Neuron (in vitro differentiated cells): Measurements from ENCODE around the gene SH3RF2.

Experiments
- H2AFZ ChIP-seq: one replicate; pipeline ENCODE4 v1.6.1; 2013; ENCODE audit warnings: low read depth, mild to moderate bottlenecking, inconsistent platforms, low read length, moderate library complexity
- H3K27me3 ChIP-seq: one replicate; pipeline ENCODE4 v1.6.1; 2013; ENCODE audit warnings: low read length; ENCODE audit not compliant: insufficient read depth
- H3K36me3 ChIP-seq: one replicate; pipeline ENCODE4 v1.6.1; 2013; ENCODE audit warnings: low read length; ENCODE audit not compliant: insufficient read depth
- H3K4me1 ChIP-seq: one replicate; pipeline ENCODE4 v1.6.1; 2013; ENCODE audit warnings: low read length; ENCODE audit not compliant: insufficient read depth
- H3K4me3 ChIP-seq: 2 replicates; pipeline ENCODE4 v1.5.1; 2013; ENCODE audit warnings: mild to moderate bottlenecking, low read length, moderate library complexity
- H3K9me3 ChIP-seq: one replicate; pipeline ENCODE4 v1.6.1; 2013; ENCODE audit warnings: low read length

SH3RF2 gene

GRCh38 chr5:146060221-146060585 is 123.8 kb downstream of the SH3RF2 start:
- Histone ChIP-seq H3K9me3 (no peaks in the 10 kb centered on the region), H2AFZ (no peak overlapping the region), H3K27me3 (peaks cover 2% of the 10 kb centered on the region), H3K36me3 (no peaks in the 10 kb centered on the region), H3K4me3 (no peak overlapping the region), H3K4me1 (no peaks in the 10 kb centered on the region)

GRCh38 chr5:146066968-146067367 is 130.6 kb downstream of the SH3RF2 start:
- no peak overlapping the region for H3K4me3 ChIP-seq
- H3K4me1 ChIP-seq: no peaks in the 10 kb centered on the region
- no peak overlapping the region for H2AFZ ChIP-seq
- H3K27me3 ChIP-seq: peaks cover 2% of the 10 kb centered on the region
- no peaks in the 10 kb centered on the region for H3K36me3 ChIP-seq
- H3K9me3 ChIP-seq: no peaks in the 10 kb centered on the region

GRCh38 chr5:146068206-146068605 is 131.8 kb downstream of the SH3RF2 start:
- Histone ChIP-seq H2AFZ (no peak overlapping the region), H3K4me1 (no peaks in the 10 kb centered on the region), H3K9me3 (no peaks in the 10 kb centered on the region), H3K36me3 (no peaks in the 10 kb centered on the region), H3K27me3 (peaks cover 2% of the 10 kb centered on the region), H3K4me3 (no peak overlapping the region)

- no peaks in the 10 kb centered on the region for H3K4me1 ChIP-seq
- no peak overlapping the region for H3K4me3 ChIP-seq
- no peaks in the 10 kb centered on the region for H3K36me3 ChIP-seq
- H2AFZ ChIP-seq: no peak overlapping the region
- H3K27me3 ChIP-seq: no peaks in the 10 kb centered on the region
- H3K9me3 ChIP-seq: no peaks in the 10 kb centered on the region
Observed at GRCh38 chr5:146068977-146069779, 132.8 kb downstream of the SH3RF2 start.

GRCh38 chr5:146069780-146070099 is 133.4 kb downstream of the SH3RF2 start:
- H3K4me3 ChIP-seq: no peak overlapping the region
- H2AFZ ChIP-seq: no peak overlapping the region
- no peaks in the 10 kb centered on the region for H3K36me3 ChIP-seq
- H3K4me1 ChIP-seq: no peaks in the 10 kb centered on the region
- H3K27me3 ChIP-seq: no peaks in the 10 kb centered on the region
- no peaks in the 10 kb centered on the region for H3K9me3 ChIP-seq

GRCh38 chr5:146070746-146071145 is 134.4 kb downstream of the SH3RF2 start:
- Histone ChIP-seq H2AFZ (no peak overlapping the region), H3K4me3 (no peak overlapping the region), H3K27me3 (no peaks in the 10 kb centered on the region), H3K4me1 (no peaks in the 10 kb centered on the region), H3K9me3 (no peaks in the 10 kb centered on the region), H3K36me3 (no peaks in the 10 kb centered on the region)

GRCh38 chr5:146071171-146071570 is 134.8 kb downstream of the SH3RF2 start:
- Histone ChIP-seq H3K4me1 (no peaks in the 10 kb centered on the region), H3K4me3 (no peak overlapping the region)

GRCh38 chr5:146072595-146072994 is 136.2 kb downstream of the SH3RF2 start:
- no peaks in the 10 kb centered on the region for H3K27me3 ChIP-seq
- H3K9me3 ChIP-seq: no peaks in the 10 kb centered on the region
- H3K4me3 ChIP-seq: no peak overlapping the region
- H3K4me1 ChIP-seq: no peaks in the 10 kb centered on the region
- no peaks in the 10 kb centered on the region for H3K36me3 ChIP-seq
- no peak overlapping the region for H2AFZ ChIP-seq

More at GRCh38 chr5:146071171-146071570, 134.8 kb downstream of the SH3RF2 start:
- Histone ChIP-seq H3K36me3 (no peaks in the 10 kb centered on the region), H3K27me3 (no peaks in the 10 kb centered on the region), H3K9me3 (no peaks in the 10 kb centered on the region), H2AFZ (no peak overlapping the region)

GRCh38 chr5:146073239-146073900 is 137.0 kb downstream of the SH3RF2 start:
- Histone ChIP-seq H3K27me3 (no peaks in the 10 kb centered on the region), H3K4me3 (no peak overlapping the region), H3K4me1 (no peaks in the 10 kb centered on the region), H3K36me3 (no peaks in the 10 kb centered on the region), H3K9me3 (no peaks in the 10 kb centered on the region), H2AFZ (no peak overlapping the region)

- no peak overlapping the region for H2AFZ ChIP-seq
- no peaks in the 10 kb centered on the region for H3K4me1 ChIP-seq
- no peak overlapping the region for H3K4me3 ChIP-seq
- H3K27me3 ChIP-seq: no peaks in the 10 kb centered on the region
- no peaks in the 10 kb centered on the region for H3K36me3 ChIP-seq
- no peaks in the 10 kb centered on the region for H3K9me3 ChIP-seq
Observed at GRCh38 chr5:146076028-146076427, 139.7 kb downstream of the SH3RF2 start.

- Histone ChIP-seq H2AFZ (no peak overlapping the region), H3K9me3 (no peaks in the 10 kb centered on the region), H3K4me3 (no peak overlapping the region), H3K4me1 (no peaks in the 10 kb centered on the region), H3K36me3 (no peaks in the 10 kb centered on the region), H3K27me3 (no peaks in the 10 kb centered on the region)
Observed at GRCh38 chr5:146076455-146076854, 140.1 kb downstream of the SH3RF2 start.

GRCh38 chr5:146078566-146078965 is 142.2 kb downstream of the SH3RF2 start:
- H3K36me3 ChIP-seq: no peaks in the 10 kb centered on the region
- no peaks in the 10 kb centered on the region for H3K9me3 ChIP-seq
- H2AFZ ChIP-seq: no peak overlapping the region
- H3K27me3 ChIP-seq: no peaks in the 10 kb centered on the region
- no peak overlapping the region for H3K4me3 ChIP-seq
- no peaks in the 10 kb centered on the region for H3K4me1 ChIP-seq

- no peaks in the 10 kb centered on the region for H3K9me3 ChIP-seq
- H3K27me3 ChIP-seq: no peaks in the 10 kb centered on the region
- H2AFZ ChIP-seq: no peak overlapping the region
- H3K4me3 ChIP-seq: no peak overlapping the region
- no peaks in the 10 kb centered on the region for H3K4me1 ChIP-seq
- H3K36me3 ChIP-seq: no peaks in the 10 kb centered on the region
Observed at GRCh38 chr5:146079695-146080373, 143.5 kb downstream of the SH3RF2 start.
